GM18508 (cell line): Measurements from ENCODE around the gene BCL2L2.

Experiments
- ATAC-seq: cut with Tn5 transposase; IDR thresholded peaks from one replicate; pipeline ENCODE4 v1.9.1; 2021; ENCODE audit warnings: moderate number of reproducible peaks; ENCODE audit not compliant: insufficient read depth, unreplicated experiment

The BCL2L2 gene

DNA sequence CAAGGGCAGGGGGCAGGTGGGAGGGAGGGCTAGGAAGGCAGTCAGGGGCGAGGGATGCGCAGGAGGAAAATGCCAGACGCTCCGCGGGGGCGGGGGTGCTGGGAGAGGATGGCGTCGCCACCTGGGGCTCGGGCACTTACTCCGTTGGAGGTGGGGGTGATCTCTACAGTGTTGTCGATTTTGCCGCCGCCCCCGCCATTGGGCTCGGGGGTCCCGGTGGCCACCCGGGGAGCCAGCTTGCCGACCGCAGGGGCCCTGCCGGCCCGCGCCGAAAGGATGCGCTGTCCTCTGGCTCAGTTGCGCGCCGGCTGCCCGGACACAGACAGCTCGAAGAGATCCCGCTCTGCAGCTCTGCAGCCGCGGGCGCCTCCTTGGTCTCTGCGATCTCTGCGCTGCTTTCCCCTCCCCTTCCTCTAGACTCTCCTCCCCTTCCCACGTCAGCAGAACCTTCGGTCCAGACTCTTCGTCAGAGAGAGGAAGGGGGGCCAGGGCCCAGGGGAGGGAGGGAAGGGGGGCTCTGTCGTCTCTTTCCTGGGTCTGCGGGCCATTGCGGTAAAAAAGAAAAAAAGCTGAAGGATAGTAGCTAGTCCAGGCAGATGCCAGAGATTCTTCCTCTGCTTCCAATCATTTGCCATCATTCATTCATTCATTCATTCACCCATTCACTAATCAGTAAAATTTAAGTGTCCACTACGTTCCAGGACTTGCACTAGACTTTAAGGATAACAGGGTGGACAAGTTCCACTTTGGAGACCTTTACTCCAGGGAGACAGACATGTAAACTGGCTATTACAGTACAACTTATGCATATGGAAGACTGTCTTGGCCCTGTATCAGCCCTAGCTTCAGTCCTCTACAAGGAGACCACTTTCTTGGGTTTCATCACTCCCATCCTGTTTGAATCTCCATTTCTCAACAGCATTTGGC, 46.1 kb downstream of the BCL2L2 start, which contains the start of gene SLC22A17:
Gene SLC22A17 (minus strand): TSS at position 382 of the 927 bp plus-strand sequence.
- no peak for ATAC-seq

GRCh38 chr14:23353433-23353780, 46.8 kb downstream of the BCL2L2 start:
- no peak for ATAC-seq

DNA sequence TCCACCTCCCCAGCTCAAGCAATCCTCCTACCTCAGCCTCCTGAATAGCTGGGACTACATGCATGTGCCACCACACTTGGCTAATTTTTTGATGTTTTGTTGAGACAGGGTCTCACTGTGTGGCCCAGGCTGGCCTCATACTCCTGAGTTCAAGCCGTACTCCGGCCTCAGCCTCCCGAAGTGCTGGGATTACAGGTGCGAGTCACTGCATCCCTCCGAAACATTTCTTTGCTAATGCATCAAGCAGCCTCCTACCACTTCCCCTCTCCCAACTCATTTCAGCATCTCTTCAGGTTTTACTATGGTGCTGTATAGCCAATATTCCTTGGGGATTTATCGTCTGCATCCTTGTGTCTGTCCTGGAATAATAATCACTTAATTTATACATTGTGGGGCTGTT, 48.4 kb downstream of the BCL2L2 start:
- ATAC-seq: no peak

GRCh38 chr14:23355871-23356435, 49.3 kb downstream of the BCL2L2 start:
- no peak for ATAC-seq

DNA sequence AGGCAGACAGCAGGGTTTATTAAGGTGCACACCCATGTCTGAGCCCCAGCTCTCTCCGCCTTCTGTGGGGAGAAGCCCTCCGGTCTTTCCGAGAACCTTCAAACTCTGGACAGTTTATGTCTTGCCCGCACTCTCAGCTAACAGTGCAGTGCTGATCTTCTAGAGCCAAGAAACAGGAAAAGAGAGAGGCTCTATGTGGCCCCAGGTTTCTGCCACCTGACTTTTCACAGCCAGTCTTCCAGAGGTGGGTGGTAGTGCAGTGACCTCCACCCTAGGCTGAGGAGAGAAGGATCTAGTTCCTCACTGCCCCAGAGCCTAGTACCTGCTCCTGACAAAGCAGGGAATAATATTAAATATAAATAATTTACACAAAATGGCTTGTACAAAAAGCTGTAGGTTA, 50.0 kb downstream of the BCL2L2 start:
- no peak for ATAC-seq

- no peak for ATAC-seq
These were observed 50.6 kb downstream of the BCL2L2 start for GRCh38 chr14:23357261-23357660.

DNA sequence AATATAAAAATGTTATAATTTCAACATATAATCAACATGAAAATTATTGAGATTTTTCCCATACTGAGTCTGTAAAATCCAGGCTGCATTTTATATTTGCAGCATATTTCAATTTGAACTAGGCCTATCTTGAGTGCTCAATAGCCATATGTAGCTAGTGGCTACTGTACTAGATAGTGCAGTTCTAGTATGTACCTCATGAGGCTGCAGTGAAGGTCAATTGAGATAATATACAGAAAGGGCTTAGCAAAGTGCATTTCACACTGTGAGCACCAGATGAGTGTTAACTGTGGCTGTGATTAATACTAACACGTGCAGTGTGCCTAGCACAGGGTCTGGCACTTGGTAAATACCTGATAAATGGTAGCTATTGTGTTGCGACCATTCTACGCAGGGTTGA, 51.4 kb downstream of the BCL2L2 start:
- no peak for ATAC-seq

DNA sequence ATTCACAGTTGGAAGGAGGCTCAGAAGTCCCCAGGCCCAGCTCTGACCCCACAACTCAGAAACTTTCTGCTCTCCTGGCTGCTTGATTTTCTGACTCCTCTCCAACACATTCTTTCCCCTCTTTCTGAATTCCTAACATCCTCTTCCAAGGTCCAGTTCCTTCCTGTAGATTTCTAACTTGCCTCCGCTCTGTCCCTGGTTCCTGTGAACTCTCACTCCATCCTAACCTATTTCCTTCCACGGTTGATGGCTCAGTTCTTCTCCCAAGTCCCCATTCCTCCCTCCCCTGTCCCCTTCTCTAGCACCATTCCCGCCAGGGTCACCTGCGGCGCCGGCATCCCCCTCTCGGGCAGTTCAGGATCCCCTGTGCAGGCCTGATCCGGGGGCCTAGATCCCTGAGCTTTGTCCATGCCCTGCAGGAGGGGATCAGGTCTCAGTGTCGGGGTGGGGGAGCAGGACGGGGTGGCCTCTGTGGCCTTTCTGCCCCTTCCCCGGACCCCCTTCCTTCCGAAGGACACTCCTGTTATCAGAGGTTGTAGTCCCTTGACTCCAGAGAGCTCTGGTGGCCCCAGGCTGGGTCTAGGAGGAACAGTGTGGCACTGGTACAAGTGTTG, 52.0 kb downstream of the BCL2L2 start:
- ATAC-seq: no peak

- ATAC-seq: no peak
These were observed 52.6 kb downstream of the BCL2L2 start for GRCh38 chr14:23359167-23359626.

GRCh38 chr14:23359722-23360447, 53.3 kb downstream of the BCL2L2 start:
- ATAC-seq: no peak

DNA sequence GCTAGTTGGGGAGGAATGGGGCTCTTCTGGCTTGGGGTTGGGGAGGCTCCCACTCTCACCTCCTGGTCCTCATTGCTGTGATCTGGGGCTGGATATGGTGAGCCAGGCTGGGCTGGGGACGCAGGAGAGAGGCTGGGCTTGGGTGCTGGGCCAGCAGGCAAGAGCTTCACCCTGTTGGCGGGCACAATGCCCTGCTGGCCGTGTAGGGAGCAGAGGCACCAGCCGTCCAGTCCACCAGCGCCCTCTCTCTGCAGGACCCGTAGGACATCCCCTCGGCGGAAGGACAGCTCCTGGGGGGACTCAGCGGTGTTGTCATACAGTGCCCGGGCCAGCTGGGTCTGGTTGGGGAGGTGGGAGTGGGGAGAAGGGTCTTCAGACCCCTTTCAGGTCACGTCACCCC, 53.9 kb downstream of the BCL2L2 start:
- no peak for ATAC-seq

DNA sequence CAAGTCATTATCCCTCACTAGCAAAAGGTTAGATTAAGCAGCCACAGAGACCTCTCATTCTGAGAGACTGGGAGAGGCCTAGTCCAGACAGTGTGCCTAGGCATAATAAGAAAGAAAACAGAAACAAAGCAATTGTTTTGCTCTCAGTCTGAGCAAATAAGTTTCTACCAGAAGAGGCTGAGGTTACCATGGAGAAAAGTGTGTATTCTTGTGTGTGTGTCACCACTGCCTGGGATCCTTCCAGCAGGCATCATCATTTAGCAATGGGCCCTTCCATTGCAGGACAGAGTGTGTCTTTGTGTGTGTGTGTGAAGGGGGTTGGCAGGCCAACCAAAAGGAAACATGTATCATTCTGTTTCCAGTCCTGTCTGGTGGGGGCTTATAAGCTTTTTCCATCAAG, 54.7 kb downstream of the BCL2L2 start:
- ATAC-seq: no peak
